Epithelial cell of esophagus (primary cell): ENCODE data around the gene BOD1L1.
"Not testable (repeated sequence)": the region's sequence is repeated elsewhere in the genome, so short reads cannot be mapped to it uniquely, and the experiment has no call there.

ENCODE experiments used
- DNase-seq: peaks from one replicate; pipeline ENCODE4 v3.0.0; 2010; ENCODE audit warnings: low read depth
- H3K4me3 ChIP-seq: 2 replicates; pipeline ENCODE4 v1.5.1; 2011; ENCODE audit warnings: mild to moderate bottlenecking, low read length, control low read depth
- TF ChIP-seq, protein P1 (sequence below): IDR thresholded peaks from 2 replicates; pipeline ENCODE4 v1.5.1; 2011; ENCODE audit warnings: low read depth, mild to moderate bottlenecking, low read length, control low read depth, inconsistent platforms; ENCODE audit not compliant: insufficient read depth; ENCODE audit errors: missing control alignments

The BOD1L1 gene

DNA sequence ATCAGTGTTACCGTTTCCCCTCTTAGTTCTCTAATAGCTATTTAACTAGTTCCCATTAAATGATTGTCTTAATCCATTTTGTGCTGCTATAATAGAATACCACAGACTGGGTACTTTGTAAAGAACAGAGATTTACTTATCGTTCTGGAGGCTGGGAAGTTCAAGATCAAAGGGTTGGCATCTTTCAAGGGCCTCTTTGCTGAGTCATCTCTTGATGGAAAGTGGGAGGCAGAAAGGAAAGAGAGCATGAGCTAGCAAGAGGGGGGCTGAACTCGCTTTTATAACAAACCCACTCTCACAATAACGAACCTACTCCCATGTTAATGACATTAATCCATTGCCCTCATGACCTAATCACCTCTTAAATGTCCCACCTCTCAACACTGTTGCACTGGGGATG, 65.9 kb downstream of the BOD1L1 start:
- no peak overlapping the region for H3K4me3 ChIP-seq
- TF ChIP-seq, protein P1, sequence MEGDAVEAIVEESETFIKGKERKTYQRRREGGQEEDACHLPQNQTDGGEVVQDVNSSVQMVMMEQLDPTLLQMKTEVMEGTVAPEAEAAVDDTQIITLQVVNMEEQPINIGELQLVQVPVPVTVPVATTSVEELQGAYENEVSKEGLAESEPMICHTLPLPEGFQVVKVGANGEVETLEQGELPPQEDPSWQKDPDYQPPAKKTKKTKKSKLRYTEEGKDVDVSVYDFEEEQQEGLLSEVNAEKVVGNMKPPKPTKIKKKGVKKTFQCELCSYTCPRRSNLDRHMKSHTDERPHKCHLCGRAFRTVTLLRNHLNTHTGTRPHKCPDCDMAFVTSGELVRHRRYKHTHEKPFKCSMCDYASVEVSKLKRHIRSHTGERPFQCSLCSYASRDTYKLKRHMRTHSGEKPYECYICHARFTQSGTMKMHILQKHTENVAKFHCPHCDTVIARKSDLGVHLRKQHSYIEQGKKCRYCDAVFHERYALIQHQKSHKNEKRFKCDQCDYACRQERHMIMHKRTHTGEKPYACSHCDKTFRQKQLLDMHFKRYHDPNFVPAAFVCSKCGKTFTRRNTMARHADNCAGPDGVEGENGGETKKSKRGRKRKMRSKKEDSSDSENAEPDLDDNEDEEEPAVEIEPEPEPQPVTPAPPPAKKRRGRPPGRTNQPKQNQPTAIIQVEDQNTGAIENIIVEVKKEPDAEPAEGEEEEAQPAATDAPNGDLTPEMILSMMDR, result no peak
- DNase-seq, result no peak

DNA sequence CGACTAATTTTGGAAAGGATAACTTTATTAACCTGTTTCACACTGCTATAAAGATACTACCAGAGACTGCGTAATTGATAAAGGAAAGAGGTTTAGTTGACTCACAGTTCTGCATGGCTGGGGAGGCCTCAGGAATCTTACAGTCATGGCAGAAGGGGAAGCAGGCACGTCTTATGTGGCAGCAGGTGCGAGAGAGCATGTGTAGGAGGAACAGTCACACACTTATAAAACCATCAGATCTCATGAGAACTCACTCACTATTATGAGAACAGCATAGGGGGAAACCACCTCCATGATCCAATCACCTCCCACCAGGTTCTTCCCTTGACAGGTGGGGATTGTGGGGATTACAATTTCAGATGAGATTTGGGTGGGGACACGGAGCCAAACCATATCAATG, 67.4 kb downstream of the BOD1L1 start:
- H3K4me3 ChIP-seq, DNase-seq: not testable (repeated sequence)

DNA sequence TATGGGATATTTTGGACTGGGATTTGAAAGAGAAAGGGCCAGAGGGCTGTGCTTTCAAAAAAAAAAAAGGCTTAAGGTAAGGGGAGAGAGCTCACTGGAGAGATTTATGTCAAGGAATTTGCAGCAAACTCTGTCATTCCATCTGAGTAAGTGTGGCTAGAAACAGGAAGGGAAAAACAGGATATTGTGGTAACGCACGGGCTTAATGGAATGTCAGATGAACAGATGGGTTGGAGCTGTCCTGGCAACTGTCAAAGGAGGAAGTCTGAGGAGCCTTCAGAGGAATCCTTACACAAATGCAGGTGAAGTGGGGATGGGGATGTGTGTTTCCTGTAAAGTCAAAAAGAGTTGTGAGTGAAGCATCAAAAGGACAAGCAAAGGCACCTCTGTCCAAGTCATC, 68.1 kb downstream of the BOD1L1 start:
- DNase-seq, result peak; percentile 68
- TF ChIP-seq, protein P1, result no peak
- no peak overlapping the region for H3K4me3 ChIP-seq

- TF ChIP-seq, protein P1, result no peak
- no peak for DNase-seq
- no peak overlapping the region for H3K4me3 ChIP-seq
Observed at GRCh38 chr4:13558881-13559280, 68.6 kb downstream of the BOD1L1 start.

- H3K4me3 ChIP-seq, result no peak overlapping the region
- TF ChIP-seq, protein P1, result no peak
- no peak for DNase-seq
Observed at GRCh38 chr4:13555325-13555724, 72.2 kb downstream of the BOD1L1 start.

GRCh38 chr4:13553081-13553480, 74.4 kb downstream of the BOD1L1 start:
- TF ChIP-seq, protein P1, result no peak
- no peak overlapping the region for H3K4me3 ChIP-seq
- no peak for DNase-seq

DNA sequence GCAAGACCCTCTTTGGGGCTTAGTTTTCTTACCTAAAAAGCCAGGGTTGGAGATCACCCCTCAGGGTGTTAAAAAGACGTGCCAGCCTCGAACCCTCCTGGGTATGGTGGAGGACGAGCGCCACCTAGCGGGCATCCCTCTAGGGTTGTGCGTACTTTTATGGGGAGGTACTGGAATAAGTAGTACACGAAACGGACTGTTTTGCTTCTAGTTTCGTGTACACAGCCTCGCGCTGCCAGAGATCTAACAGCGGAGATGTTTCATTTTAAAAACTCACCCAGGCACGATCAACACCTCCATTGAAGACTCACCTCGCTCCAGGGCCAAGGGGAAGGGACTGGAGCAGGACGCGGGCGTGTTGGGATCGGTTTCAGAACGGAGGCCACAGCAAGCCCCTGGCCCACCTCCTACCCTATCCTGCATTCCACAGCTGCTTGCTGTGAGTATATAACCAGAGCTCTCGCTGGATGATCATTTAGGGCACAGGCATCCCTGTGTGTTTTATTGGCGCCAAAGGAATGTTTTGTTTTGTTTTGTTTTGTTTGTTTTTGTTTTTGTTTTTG, 78.5 kb downstream of the BOD1L1 start:
- peak; percentile 81 for DNase-seq
- peak overlapping the region; percentile 39 for H3K4me3 ChIP-seq
- TF ChIP-seq, protein P1, result peak; percentile 88
